Activated T-helper 1 cell treated with anti-CD3 and anti-CD28 coated beads, Interleukin-2, amount 50 U/mL, for 16 hours (primary cell): ENCODE data around the gene BIN2.
"Not testable (repeated sequence)": the region's sequence is repeated elsewhere in the genome, so short reads cannot be mapped to it uniquely, and the experiment has no call there.

Experiments used
- DNase-seq, 2 donors: peaks; one replicate each; pipeline ENCODE4 v3.0.0-alpha.2; 2020; ENCODE audit warnings: low read depth in 1 of 2, low spot score in 1 of 2

BIN2 gene

DNA sequence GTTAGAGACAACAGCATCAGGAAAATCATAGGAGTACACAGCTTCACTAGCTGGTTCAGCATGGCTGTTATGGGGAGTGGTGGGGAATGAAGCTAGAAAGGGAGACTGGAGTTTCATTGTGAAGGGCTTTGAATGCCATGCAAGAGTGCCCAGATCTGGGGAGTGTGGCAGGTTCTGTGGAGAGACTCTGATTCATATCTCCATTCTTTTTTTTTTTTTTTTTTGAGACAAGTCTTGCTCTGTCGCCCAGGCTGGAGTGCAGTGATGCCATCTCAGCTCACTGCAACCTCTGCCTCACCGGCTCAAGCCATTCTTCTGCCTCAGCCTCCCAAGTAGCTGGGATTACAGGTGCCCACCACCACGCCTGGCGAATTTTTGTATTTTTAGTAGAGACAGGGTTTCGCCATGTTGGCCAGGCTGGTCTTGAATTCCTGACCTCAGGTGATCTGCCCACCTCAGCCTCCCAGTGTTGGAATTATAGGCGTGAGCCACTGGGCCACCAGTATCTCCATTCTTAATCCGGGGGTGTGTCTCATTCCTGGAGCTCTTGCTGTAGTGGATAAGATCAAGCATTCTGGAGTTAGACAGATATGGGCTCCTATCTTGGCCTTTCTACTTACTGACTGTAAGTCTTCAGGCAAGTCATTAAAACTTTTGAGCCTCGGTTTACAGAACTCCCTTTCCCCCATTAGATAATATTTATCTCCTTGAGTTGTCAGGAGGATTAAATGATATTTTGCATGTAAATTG is 5.7 kb downstream of the BIN2 start:
- DNase-seq: not testable (repeated sequence)

DNA sequence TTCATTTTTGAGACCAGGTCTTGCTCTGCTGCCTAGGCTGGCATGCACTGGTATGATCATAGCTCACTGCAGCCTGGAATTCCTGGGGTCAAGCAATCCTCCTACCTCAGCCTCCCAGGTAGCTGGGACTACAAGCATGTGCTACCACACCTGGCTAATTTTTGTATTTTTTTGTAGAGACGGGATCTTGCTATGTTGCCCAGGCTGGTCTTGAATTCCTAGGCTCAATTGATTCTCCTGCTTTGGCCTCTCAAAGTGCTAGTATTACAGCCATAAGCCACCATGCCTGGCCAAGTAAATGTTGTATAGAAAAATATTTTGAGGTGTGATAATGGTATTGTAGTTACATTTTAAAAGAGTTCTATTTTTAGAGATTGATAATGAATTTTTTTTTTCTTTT is 12.6 kb downstream of the BIN2 start:
- DNase-seq: no peak

DNA sequence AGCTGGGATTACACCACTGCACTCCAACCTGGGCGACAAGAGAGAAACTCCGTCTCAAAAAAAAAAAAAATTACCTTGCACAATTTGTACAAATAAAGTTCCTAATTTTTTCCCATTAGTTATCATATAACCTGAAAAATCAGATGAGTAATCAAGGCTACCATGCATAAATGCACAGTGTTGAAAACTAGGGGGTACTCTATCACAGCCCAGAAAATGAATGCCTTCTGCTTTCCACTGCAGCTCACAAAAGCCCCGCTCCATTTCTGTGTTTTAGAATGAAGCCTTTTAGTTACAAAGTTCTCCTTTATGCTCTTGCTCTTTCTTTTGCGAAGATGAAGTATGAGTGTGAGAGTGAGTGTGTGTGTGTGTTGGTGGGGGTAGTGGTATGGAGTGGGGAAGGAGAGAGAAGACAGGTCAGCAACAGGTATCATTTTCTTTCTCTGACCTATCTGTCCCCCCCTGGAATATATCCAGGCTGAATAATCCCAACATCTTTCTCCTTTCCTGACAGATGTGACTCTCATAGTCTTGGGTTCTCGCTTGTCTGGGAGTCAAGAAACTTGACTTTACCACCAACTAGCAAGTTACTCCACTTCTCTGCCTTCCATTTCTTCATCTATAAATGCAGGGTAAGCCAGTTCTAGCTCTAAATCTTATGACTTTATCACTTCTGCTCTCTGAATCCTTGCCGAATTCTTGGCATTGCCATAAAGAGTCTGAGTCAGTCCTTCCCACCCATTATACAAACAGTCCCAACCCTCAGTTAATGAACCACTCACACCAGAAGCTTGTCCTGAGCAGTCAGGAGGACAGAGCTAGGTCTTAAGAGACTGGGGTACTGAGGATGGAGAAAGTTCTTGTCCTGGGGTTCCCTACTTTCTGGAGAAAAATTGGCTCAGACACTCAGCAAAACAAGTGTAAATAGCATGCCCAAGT is 16.1 kb downstream of the BIN2 start:
- no peak for DNase-seq

DNA sequence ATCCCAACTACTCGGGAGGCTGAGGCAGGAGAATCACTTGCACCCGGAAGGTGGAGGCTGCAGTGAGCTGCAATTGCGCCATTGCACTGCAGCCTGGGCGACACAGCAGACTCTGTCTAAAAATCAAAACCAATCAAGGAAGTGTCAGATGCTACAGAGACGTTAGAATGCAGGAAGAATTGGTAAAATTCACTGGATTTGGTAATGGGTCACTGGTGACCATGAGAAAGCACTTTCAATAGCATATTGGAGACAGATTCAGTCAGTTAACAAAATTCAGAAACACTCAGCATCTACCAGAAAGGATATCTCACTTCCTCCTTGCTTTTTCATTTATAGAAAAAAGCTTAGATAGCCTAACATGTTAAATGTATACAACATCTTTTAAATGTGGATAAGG is 17.5 kb downstream of the BIN2 start:
- DNase-seq: no peak

DNA sequence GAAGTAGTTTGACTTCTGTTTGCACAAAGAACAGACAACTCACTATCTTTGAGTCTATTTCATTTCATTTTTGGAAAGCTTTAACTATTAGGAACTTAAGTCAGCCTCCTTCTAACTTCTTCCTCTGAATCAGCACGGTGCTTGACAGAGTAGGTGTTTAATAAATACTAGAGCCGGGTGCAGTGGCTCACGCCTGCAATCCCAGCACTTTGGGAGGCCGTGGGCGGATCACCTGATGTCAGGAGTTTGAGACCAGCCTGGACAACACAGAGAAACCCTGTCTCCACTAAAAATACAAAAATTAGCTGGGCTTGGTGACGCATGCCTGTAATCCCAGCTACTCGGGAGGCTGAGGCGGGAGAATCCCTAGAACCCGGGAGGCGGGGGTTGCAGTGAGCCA is 23.2 kb downstream of the BIN2 start:
- DNase-seq: not testable (repeated sequence)

DNA sequence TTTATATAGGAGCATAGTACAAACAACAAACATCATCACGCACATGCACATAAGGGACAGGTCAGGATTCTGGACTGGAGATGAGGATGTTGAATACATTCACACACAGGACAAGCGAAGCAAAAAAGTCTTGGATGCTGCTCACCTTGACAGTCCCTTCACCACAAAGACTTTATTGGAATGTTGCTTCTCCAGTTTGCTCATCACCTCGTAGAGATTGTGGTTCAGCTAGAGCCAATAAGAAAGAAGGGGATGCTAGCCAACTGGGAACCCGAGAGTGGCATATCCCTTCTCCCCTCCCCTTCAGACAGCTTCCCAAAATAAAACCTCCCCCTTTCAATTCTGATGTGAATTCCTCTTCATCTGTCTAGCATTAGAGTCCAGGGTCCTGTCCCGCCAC is 28.3 kb downstream of the BIN2 start:
- no peak for DNase-seq

DNA sequence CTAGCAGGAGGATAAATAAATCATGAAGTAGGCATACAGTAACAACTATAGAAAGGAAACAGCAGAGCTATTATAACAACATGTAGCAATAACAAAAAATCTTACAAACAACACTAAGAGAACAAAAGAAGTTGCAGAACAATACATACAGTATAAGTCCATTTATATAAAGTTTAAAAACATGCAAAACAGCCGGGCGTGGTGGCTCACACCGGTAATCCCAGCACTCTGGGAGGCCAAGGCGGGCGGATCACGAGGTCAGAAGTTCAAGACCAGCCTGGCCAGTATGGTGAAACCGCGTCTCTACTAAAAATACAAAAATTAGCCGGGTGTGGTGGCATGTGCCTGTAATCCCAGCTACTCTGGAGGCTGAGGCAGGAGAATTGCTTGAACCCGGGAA is 29.9 kb downstream of the BIN2 start:
- not testable (repeated sequence) for DNase-seq

DNA sequence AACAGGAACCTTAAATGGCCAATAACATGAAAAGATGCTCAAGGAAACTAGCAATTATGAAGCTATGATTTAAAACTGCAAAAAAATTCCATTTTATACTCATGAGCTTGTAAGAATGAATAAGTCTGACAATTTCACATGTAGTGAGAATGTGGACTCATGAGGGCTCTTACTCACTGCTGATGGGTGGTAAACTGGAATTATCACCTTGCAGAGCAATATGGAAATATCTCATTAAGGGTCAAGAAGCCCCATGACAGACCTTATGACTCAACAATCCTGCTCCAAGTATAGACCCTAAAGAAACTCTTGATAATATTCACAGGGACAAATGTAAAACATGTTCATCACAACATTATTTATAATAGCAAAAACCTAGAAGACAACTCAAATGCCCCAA is 30.3 kb downstream of the BIN2 start:
- DNase-seq: no peak

DNA sequence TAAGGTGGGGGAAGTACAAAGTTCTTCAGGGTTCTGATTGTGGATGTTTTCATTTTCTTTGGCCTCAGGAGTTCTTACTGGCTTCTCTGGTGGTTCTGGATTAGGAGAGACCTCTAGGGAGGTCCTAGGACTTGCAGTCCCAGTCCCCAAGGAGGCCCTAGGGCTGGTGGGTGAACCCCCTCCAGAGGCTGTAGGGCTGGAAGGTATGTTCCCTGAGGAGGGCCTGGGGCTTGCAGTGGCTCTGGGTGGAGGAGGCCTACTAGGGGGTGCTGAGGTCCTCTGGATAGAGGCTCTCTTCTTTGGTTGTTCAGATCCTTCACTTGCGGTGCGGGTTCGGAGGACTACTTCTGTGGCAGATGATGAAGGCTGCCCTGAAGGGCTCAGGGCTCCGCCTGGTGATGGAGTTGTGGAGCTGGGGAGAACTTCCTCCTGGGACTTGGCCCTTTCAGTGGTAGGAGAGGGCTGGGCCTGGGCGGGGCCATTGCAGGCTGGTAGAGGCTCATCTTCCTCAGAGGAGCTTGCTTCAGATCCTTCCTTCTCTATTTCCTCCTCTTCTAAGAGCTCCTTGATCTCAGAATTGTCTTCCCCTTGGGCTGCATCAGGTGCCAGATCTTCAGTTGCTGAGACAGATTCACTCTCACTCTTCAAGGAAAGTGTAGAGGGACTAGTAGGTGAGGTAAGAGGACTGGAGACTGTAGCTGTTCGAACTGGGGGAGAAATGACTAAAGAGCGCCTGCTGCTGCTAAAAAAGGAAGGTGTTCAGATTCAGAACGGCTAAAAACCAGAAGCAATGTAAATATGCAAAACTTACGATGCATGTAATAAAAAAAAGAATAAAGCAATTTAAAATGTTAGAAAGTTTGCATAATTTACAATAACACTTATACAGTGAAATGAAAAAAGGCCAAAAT is 32.1 kb downstream of the BIN2 start:
- not testable (repeated sequence) for DNase-seq

DNA sequence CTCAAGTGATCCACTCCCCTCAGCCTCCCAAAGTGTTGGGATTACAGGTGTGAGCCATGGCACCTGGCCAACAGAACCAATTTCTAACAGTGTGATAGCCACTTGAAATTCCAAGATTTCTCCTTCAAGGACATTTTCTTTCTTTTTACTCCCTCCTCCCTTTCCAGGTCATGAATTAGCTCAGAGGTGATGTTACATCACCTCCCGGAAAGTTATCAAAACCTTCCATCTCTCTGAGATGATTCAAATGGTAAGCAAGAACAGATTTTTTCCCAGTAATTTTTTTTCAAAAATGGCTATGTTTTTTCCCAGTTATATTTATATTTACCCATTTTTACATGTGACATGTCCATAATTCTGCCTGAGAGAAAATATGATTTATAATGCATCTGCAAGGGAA is 38.1 kb downstream of the BIN2 start:
- DNase-seq: no peak

DNA sequence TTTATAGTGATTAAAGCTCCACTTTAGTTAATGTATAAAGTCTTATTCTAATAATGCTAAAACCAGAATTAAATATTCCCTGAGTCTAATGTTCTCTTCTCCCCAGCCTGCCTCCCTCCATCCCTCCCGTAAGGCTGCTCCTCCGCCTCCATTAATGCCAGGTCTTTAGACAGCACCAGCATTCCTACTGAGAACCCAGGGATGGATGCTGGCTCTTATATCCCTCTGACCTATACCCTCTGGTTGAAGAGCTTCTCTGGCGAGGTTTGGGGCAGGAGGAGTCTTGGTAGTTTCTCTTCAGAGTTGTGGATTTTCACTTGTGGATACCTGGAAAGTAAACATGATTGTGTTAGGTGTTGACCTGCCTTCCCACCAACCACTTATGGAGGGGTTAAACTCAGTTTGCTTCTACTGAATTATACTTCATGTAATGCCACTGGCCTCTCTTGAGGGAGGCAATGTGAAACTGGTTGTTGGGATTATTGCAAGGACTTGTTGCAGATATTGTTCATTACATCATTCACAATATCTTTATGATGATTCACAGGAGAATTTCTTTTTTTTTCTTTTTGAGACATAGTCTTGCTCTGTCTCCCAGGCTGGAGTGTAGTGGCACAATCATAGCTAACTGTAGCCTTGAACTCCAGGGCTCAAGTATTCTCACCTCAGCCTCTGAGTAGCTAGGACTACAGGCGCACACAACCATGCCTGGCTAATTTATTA is 42.6 kb downstream of the BIN2 start:
- DNase-seq: no peak

DNA sequence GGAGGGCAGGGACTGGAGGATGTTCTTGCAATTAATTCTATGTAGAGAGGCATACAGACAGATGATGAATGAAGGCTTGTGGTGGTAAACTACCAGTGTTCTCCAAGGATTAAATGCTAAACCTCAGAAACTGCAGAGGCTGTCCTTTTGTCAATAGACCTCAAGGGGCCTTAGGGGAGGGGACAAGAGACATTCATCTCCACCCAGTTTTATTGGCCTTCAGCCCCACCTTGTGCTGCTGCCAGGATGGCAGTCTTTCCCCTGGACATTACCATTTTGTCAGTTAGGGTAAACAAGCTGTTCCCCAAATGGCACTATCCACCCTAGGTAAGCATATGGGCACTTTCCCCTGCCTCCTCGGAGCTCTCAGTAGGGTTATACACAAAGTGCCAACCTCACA is 48.9 kb downstream of the BIN2 start:
- no peak for DNase-seq

DNA sequence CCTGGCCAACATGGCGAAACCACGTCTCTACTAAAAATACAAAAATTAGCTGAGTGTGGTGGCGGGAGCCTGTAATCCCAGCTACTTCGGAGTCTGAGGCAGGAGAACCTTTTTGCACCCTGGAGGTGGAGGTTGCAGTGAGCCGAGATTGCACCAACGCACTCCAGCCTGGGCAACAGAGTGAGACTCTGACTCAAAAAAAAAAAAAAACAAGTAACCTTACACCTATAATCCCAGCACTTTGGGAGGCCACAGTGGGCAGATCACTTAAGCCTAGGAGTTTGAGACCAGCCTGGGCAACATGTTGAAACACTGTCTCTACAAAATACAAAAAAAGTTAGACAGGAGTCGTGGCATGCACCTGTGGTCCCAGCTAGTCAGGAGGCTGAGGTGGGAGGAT is 51.2 kb downstream of the BIN2 start:
- not testable (repeated sequence) for DNase-seq

DNA sequence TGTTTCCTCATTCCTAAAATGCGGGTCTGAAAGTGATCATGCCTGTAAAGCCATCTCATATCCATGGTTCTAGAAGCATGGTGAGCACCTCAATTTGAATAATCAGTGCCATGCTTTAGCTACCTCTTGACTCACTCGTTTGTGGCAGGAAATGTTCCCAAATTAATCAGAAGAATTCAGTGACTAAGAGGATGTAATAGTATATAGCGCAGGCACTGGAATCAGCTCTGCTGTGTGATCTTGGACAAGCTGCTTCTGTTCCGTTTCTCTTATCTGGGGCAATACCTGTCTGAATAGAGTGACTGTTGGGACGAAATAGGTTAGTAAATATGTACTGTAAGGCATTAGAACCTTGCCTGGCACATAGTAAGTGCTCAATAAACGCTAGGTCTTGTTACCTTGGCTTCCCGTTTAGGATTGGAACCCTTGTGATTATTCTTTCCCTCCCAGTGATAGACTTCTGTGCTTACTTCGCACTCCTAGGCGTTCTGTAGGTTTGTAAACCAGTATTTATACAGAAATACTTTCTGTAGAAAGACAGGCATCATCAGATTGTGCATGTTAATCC is 52.9 kb downstream of the BIN2 start:
- no peak for DNase-seq

DNA sequence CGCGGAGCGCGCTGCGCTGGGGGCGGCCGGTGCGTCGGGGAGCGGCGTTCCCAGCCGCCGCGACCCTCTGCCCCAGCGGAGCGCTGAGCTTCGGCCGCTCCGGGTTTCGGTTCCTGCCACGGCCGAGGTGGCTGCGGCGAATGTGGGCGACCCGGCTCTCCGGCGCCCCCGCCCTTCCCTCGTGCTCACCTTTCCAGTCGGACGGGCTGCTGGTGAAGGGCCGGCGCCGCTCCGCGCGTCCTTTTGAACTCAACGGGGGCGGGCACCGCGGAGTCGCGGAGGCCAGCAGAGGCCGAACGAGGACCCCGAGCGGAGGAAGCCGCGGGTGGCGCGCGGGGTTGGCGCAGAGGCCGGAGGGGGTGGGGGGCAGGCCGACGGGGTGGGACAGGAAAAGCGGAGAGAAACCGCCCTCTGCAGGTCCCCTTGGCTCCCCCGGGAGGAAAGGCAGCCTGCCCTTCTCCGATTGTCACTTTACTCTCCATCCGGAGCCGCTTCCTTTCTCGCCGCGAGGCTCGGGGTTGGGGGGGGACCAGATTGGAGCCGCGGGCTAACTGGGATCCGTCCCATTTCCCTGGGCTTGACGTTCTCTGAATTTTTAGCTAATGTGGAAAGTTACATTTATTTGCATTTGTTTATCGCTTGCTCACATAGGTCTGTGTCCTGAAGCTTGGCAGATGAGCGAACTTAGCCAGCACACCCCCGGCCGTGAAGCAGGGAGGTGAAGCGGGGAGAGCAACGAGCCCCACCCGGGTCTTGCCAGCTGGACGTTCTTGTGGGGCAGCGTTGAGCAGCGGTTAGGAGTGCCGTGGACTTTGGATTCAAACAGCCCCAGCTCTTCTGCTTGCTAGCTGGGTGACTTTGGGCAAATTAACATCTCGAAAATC is 53.7 kb downstream of the BIN2 start, which contains the start of gene SMAGP:
Gene SMAGP (minus strand): TSS at position 349 of the 884 bp plus-strand sequence. CDS start 1,137 bp downstream, outside the sequence.
- DNase-seq: peak in 1 of 2 donors; percentile 28

DNA sequence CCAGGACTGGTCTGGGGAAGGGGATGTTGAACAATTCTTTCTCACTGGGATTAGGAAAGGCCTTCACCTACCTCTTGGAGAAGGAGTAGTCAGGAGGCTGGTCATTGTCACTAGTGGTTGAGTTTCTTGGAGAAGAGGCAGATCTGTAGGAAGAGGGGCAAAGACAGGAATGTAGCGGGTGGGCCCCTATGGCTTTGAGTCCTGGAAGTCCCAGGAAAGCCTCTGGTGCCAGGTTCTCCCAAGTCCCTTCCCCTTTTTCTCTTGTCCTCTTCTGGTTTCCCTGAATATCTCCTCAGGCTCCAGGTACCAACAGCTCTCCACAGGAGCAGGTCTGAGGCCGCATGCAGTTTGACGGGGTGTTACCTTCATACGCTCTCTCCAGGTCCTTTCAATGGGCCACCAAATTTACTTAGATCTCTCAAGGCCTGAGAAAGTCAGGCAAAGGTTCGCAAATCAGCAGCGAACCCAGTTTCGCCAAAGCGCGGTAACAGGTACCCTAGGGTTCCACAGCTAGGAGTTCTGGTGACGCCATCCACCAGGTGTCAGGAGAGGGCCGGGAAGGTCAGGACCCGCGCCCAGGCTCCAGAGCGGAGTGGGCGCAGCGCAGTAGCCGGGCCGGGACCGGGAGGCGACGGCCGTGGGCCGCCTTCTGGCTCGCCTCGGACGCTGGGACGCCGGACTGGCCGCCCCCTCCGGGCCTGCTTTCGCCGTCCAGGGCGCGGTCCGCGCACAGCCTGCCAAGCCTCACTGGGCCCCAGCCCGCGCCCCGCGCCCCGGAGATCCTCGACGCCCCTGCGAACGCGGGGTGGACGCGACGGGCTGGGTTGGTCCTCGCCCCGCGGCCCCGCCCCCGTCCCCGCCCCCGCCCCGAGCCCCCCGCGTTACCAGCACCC is 54.6 kb downstream of the BIN2 start:
- peak; percentile 26 to 39 for DNase-seq

DNA sequence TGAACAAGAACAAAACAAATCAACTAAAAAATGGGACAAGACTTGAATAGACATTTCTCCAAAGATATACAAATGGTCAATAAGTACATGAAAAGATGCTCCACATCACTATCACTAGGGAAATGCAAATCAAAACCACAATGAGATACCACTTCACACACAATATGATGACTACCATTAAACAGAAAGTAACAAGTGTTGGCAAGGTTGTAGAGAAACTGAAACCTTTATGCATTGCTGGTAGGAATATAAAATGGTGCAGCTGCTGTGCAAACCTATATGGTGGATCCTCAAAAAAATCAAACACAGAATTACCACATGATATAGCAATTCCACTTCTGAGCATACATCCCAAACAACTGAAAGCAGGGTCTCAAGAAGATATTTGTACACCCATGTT is 59.0 kb downstream of the BIN2 start:
- DNase-seq: no peak

DNA sequence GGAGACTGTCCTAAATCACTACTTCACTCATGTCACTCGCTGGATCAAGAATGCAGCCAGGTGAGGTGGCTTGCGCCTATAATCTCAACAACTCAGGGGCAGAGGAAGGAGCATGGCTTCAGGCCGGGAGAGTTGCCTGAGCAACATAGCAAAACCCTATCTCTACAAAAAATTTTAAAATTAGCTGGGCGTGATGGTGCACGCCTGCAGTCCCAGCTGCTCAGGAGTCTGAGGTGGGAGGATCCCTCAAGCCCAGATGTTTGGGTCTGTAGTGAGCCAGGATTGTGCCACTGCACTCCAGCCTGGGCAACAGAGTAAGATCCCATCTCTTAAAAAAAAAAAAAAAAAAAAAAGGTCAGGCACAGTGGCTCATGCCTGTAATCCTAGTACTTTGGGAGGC is 59.7 kb downstream of the BIN2 start:
- DNase-seq: no peak
